ENCODE data around the gene SH3PXD2B.
"Not testable (repeated sequence)": the region's sequence is repeated elsewhere in the genome, so short reads cannot be mapped to it uniquely, and the experiment has no call there.

Gene SH3PXD2B

GRCh38 chr5:172302047-172302710 lies 152.1 kb downstream of the SH3PXD2B start:
- no peak for DNase-seq (ENCODE audit: low read depth, low spot score)

- peak; percentile 17 for DNase-seq (ENCODE audit: low read depth, low spot score)
These were observed 154.3 kb downstream of the SH3PXD2B start for GRCh38 chr5:172299916-172300439.

- DNase-seq (ENCODE audit: low read depth, low spot score), result no peak
These were observed 159.5 kb downstream of the SH3PXD2B start for GRCh38 chr5:172294831-172295230.

- DNase-seq (ENCODE audit: low read depth, low spot score), result no peak
These were observed 160.5 kb downstream of the SH3PXD2B start for GRCh38 chr5:172293745-172294342.

GRCh38 chr5:172293054-172293744 lies 161.1 kb downstream of the SH3PXD2B start:
- peak; percentile 56 for DNase-seq (ENCODE audit: low read depth, low spot score)

GRCh38 chr5:172291837-172292236 lies 162.5 kb downstream of the SH3PXD2B start:
- not testable (repeated sequence) for DNase-seq (ENCODE audit: low read depth, low spot score)

GRCh38 chr5:172288465-172288864 lies 165.9 kb downstream of the SH3PXD2B start:
- DNase-seq (ENCODE audit: low read depth, low spot score), result no peak

- DNase-seq (ENCODE audit: low read depth, low spot score), result not testable (repeated sequence)
These were observed 167.2 kb downstream of the SH3PXD2B start for GRCh38 chr5:172287140-172287539.

GRCh38 chr5:172285226-172286143 lies 168.8 kb downstream of the SH3PXD2B start:
- DNase-seq (ENCODE audit: low read depth, low spot score), result no peak

- no peak for DNase-seq (ENCODE audit: low read depth, low spot score)
These were observed 169.7 kb downstream of the SH3PXD2B start for GRCh38 chr5:172284611-172284980.

GRCh38 chr5:172283862-172284610 lies 170.3 kb downstream of the SH3PXD2B start:
- DNase-seq (ENCODE audit: low read depth, low spot score), result peak; percentile 64

GRCh38 chr5:172283020-172283861 lies 171.1 kb downstream of the SH3PXD2B start, which contains the start of gene UBTD2:
Gene UBTD2, minus strand, starts transcription at chr5:172283764. Its CDS starts 99 bp downstream, at chr5:172283665.
- DNase-seq (ENCODE audit: low read depth, low spot score), result peak; percentile 85

GRCh38 chr5:172282272-172283019 lies 171.9 kb downstream of the SH3PXD2B start:
- DNase-seq (ENCODE audit: low read depth, low spot score), result no peak

GRCh38 chr5:172281346-172281745 lies 173.0 kb downstream of the SH3PXD2B start:
- no peak for DNase-seq (ENCODE audit: low read depth, low spot score)

- DNase-seq (ENCODE audit: low read depth, low spot score), result no peak
These were observed 173.4 kb downstream of the SH3PXD2B start for GRCh38 chr5:172280929-172281328.

GRCh38 chr5:172280317-172280716 lies 174.0 kb downstream of the SH3PXD2B start:
- no peak for DNase-seq (ENCODE audit: low read depth, low spot score)

GRCh38 chr5:172278356-172278755 lies 176.0 kb downstream of the SH3PXD2B start:
- no peak for DNase-seq (ENCODE audit: low read depth, low spot score)

GRCh38 chr5:172276214-172276613 lies 178.1 kb downstream of the SH3PXD2B start:
- no peak for DNase-seq (ENCODE audit: low read depth, low spot score)

Data from ELF-1 (cell line).